ENCODE data around the gene ECHS1. TPM values are rescaled to one million over a fixed set of nuclear protein-coding genes. Genes with fewer than 3 reads are reported as not detected.
A peak's percentile ranks its signal among the peaks of the same experiment; 100 is the strongest.

ECHS1 gene
- total RNA-seq, 1 experiment from 2014 or later: 58.0 TPM

DNA sequence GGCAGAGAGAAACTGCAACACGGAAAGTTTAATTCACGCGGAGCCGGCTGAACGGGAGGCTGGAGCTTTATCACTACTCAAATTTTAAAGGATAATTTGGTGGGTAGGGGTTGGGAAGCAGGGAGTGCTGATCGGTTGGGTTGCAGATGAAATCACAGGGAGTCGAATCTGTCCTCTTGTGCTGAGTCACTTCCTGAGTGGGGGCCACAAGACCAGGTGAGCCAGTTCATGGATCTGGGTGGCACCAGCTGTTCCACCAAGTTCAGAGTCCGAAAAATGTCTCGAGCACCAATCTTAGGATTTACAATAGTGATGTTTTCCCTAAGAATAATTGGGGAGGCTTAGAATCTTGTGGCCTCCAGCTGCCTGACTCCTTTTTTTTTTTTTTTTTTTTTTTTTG, 29.6 kb downstream of the ECHS1 start:
- intact Hi-C loops (cut with micrococcal nuclease): no loop called here

More for the DNA sequence above, 29.6 kb downstream of the ECHS1 start:
- Histone ChIP-seq H3K4me1 (ENCODE audit: control insufficient read depth in 1 of 2, insufficient read depth in 2 of 2, low read length in 2 of 2) (peaks cover 0 to 8% of the 10 kb centered on the region in 2 experiments; a peak in 1 of 4 replicates), H3K4me3 (replicated peaks in 1 of 2; ENCODE audit: low read depth in 1 of 2, low read length in 2 of 2) (no peak overlapping the region), H4K20me1 (ENCODE audit: insufficient read depth) (no peaks in the 10 kb centered on the region), H3K27ac (ENCODE audit: low read depth, low read length) (no peak overlapping the region), H3K4me2 (ENCODE audit: low read length) (peak overlapping the region; percentile 33), H3K36me3 (ENCODE audit: control insufficient read depth in 1 of 2, insufficient read depth in 2 of 2, low read length in 2 of 2) (no peaks in the 10 kb centered on the region), H2AFZ (ENCODE audit: low read depth, low read length, poor library complexity, severe bottlenecking) (no peak overlapping the region), H3K27me3 (ENCODE audit: insufficient read depth, low read length) (no peaks in the 10 kb centered on the region), H3K9ac (ENCODE audit: low read length) (no peak overlapping the region), H3K79me2 (ENCODE audit: insufficient read depth, low read length) (no peaks in the 10 kb centered on the region), H3K9me2 (ENCODE audit: insufficient read depth) (no peaks in the 10 kb centered on the region), H3K9me3 (ENCODE audit: control insufficient read depth in 1 of 2, insufficient read depth in 1 of 2, low read depth in 1 of 2, low read length in 2 of 2) (no peaks in the 10 kb centered on the region)
- ATAC-seq: no peak
- no peak for DNase-seq (ENCODE audit: low read depth, low spot score)
- ChIA-PET CTCF (no interaction called here), RAD21 (ENCODE audit: low non-redundant PET in 1 of 2, low total read pairs in 2 of 2, uncharacterized antibody in 2 of 2, unreplicated experiment in 2 of 2) (no interaction called here), POLR2A (no interaction called here)
- no TSS peak for BruUV-seq (replicated peaks)
- TF ChIP-seq SIN3A (IDR thresholded peaks at IDR 0.05; ENCODE audit: low read depth) (no peak), SP1 (IDR thresholded peaks at IDR 0.05; ENCODE audit: low read depth) (no peak), ELF1 (IDR thresholded peaks at IDR 0.05; ENCODE audit: borderline replicate concordance, low read depth) (no peak), RAD21 (IDR thresholded peaks at IDR 0.05; ENCODE audit: low read depth) (no peak), SRF (IDR thresholded peaks at IDR 0.05; ENCODE audit: low read depth) (no peak), ZFX (IDR thresholded peaks at IDR 0.05) (no peak), TCF7L2 (IDR thresholded peaks at IDR 0.05; ENCODE audit: borderline replicate concordance, extremely low read depth, insufficient read depth, insufficient read length) (no peak), ZNF274 (IDR thresholded peaks at IDR 0.05; ENCODE audit: low read depth, low read length) (no peak), FOSL1 (IDR thresholded peaks at IDR 0.05; ENCODE audit: low read depth) (no peak), YY1 (IDR thresholded peaks at IDR 0.05; ENCODE audit: extremely low read depth, insufficient replicate concordance, low read depth, low read length) (no peak), JUND (IDR thresholded peaks at IDR 0.05) (no peak), CBX3 (IDR thresholded peaks at IDR 0.05; ENCODE audit: low read depth) (no peak), REST (IDR thresholded peaks at IDR 0.05; ENCODE audit: low read depth) (no peak), EZH2 (IDR thresholded peaks at IDR 0.05) (no peak), EGR1 (IDR thresholded peaks at IDR 0.05; ENCODE audit: low read depth) (no peak)
- TF ChIP-seq, protein P1, sequence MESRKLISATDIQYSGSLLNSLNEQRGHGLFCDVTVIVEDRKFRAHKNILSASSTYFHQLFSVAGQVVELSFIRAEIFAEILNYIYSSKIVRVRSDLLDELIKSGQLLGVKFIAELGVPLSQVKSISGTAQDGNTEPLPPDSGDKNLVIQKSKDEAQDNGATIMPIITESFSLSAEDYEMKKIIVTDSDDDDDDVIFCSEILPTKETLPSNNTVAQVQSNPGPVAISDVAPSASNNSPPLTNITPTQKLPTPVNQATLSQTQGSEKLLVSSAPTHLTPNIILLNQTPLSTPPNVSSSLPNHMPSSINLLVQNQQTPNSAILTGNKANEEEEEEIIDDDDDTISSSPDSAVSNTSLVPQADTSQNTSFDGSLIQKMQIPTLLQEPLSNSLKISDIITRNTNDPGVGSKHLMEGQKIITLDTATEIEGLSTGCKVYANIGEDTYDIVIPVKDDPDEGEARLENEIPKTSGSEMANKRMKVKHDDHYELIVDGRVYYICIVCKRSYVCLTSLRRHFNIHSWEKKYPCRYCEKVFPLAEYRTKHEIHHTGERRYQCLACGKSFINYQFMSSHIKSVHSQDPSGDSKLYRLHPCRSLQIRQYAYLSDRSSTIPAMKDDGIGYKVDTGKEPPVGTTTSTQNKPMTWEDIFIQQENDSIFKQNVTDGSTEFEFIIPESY (IDR thresholded peaks at IDR 0.05; ENCODE audit: extremely low read depth, insufficient replicate concordance, low read length): no peak
- TF ChIP-seq, protein P2, sequence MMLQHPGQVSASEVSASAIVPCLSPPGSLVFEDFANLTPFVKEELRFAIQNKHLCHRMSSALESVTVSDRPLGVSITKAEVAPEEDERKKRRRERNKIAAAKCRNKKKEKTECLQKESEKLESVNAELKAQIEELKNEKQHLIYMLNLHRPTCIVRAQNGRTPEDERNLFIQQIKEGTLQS (IDR thresholded peaks at IDR 0.05): no peak
